Subcutaneous abdominal adipose tissue (tissue), 5 donors: ENCODE measurements around the gene NTSR1.

Source experiments
- H3K27ac ChIP-seq: one replicate; pipeline ENCODE4 v1.7.0; 2013; ENCODE audit warnings: low read depth, mild to moderate bottlenecking, inconsistent platforms, low read length, moderate library complexity
- H3K27me3 ChIP-seq, 5 donors: one replicate each; pipeline ENCODE4 v1.7.0; 2013; ENCODE audit warnings: low read length in 5 of 5, inconsistent platforms in 1 of 5; ENCODE audit not compliant: control insufficient read depth in 5 of 5, insufficient read depth in 4 of 5
- H3K36me3 ChIP-seq, 5 donors: one replicate each; pipeline ENCODE4 v1.7.0; 2013; ENCODE audit warnings: low read length in 5 of 5; ENCODE audit not compliant: control insufficient read depth in 5 of 5, insufficient read depth in 5 of 5
- H3K4me1 ChIP-seq, 5 donors: one replicate each; pipeline ENCODE4 v1.7.0; 2013; ENCODE audit warnings: low read length in 5 of 5, mild to moderate bottlenecking in 3 of 5, moderate library complexity in 1 of 5; ENCODE audit not compliant: control insufficient read depth in 5 of 5, insufficient read depth in 5 of 5
- H3K4me3 ChIP-seq, 5 donors: one replicate each; pipeline ENCODE4 v1.7.0; 2013; ENCODE audit warnings: low read length in 5 of 5, low read depth in 1 of 5
- H3K9ac ChIP-seq, 5 donors: one replicate each; pipeline ENCODE4 v1.7.0; 2013; ENCODE audit warnings: low read length in 5 of 5, mild to moderate bottlenecking in 4 of 5, moderate library complexity in 3 of 5
- H3K9me3 ChIP-seq, 5 donors: one replicate each; pipeline ENCODE4 v1.7.0; 2013; ENCODE audit warnings: low read length in 5 of 5; ENCODE audit not compliant: control insufficient read depth in 5 of 5
- donor health status: healthy.
- donor health status: healthy.
- donor health status: healthy.
- donor health status: healthy.
- donor health status: healthy.

Gene NTSR1

DNA sequence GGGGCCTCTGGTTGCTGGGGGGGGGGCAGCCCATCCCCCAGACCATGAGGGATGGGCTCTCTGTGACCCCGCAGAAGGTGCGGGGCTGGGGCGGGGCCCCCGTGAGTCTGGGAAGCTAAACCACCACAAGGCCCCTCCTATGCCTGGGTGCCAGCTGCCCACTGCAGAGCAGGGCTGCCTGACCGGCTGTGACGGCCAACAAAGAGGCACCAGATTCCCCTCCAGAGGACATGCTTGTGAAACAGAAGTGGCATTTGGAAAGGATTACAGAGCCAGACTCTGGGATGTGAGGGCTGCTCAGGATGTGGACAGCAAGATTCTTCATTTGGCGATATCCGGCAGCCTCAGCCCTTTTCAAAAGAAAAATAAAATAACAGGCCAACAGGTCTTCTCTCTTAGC, 16.5 kb upstream of the NTSR1 start:
- Histone ChIP-seq H3K27ac (no peak overlapping the region), H3K9ac (no peak overlapping the region), H3K4me3 (no peak overlapping the region), H3K27me3 (peaks cover 28 to 57% (median 38%) of the 10 kb centered on the region in 5 donors), H3K4me1 (no peaks in the 10 kb centered on the region), H3K9me3 (no peaks in the 10 kb centered on the region), H3K36me3 (no peaks in the 10 kb centered on the region)

DNA sequence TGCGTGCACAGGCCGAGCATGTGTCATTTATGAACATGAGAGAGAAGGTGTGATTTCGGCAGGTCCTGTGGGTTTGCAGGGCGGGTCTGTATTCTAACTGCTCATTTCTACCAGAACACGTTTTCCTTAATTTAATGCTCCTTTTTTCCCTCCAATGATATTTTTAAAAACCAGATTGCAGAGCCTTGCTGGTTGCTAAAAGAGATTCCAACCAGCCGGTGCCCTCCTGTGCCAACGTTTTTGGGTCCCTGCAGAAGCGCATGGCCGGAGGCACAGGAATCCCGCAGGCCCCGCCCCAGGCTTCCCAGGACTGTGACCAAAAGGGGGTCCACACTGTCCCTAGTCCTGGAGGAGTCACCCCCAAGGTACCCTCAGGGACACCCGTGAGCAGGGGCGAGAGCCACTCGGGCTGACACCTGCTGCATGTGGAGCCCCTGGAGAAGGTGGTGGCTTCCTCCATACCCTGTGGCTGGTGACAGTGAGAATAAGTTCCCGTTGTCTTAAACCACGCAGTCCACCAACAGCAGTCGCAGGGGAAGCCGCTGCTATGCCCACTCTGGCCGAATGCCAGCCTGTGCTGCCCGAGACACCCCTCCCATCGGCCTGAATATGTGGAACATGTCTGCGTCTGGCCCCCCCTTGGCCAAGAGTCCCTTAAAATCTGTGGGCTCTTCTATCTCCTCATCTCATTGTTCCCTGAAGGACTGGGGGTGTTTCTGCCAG, 15.7 kb upstream of the NTSR1 start:
- Histone ChIP-seq H3K27ac (no peak overlapping the region), H3K9ac (no peak overlapping the region), H3K4me3 (no peak overlapping the region), H3K4me1 (no peaks in the 10 kb centered on the region), H3K27me3 (peaks cover 20 to 59% (median 33%) of the 10 kb centered on the region in 5 donors), H3K9me3 (no peaks in the 10 kb centered on the region), H3K36me3 (no peaks in the 10 kb centered on the region)

DNA sequence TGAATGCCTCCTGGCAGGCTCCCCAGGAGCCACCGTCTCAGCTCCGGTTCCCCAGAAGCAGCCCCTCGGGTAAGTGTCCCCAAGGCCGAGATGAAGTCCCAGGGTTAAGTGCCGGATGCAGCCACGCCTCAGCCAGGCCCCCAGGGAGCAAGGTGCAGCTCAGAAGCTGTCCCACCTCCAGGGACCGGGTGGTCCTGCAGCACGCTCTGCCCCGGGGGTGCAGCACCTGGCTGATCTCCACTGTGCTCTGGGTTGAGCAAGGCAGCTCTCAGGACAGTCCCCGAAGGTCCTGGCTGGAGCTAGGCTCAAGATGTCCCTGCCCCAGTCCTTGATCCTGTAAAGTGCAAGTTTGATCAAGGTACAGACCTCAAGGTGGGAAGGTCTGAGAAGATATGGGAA, 15.1 kb upstream of the NTSR1 start:
- no peaks in the 10 kb centered on the region for H3K36me3 ChIP-seq
- H3K4me3 ChIP-seq = no peak overlapping the region
- H3K9ac ChIP-seq = no peak overlapping the region
- peaks cover 16 to 56% (median 31%) of the 10 kb centered on the region in 5 donors for H3K27me3 ChIP-seq
- no peak overlapping the region for H3K27ac ChIP-seq
- H3K4me1 ChIP-seq = no peaks in the 10 kb centered on the region
- no peaks in the 10 kb centered on the region for H3K9me3 ChIP-seq

DNA sequence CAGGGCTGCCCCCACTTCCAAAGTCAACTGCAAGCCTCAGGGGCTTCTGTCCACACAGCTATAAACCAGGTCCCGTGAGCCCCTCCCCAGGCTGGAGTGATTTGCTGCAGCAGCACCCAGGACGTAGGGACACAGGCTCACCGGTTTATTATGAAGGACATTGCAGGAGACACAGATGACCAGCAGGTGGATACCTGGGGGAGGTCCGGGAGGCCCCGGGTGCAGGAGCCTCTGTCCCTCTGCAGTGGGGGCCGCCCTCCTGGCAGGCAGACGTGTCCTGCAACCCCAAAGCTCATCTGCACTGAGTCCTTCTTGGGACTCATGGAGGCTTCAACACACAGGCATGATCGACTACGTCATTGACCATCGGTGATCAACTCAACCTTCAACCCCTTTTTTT, 14.5 kb upstream of the NTSR1 start:
- H3K27ac ChIP-seq = no peak overlapping the region
- no peaks in the 10 kb centered on the region for H3K9me3 ChIP-seq
- no peak overlapping the region for H3K4me3 ChIP-seq
- no peaks in the 10 kb centered on the region for H3K36me3 ChIP-seq
- H3K9ac ChIP-seq = no peak overlapping the region
- H3K27me3 ChIP-seq = peaks cover 16 to 55% (median 31%) of the 10 kb centered on the region in 5 donors
- no peaks in the 10 kb centered on the region for H3K4me1 ChIP-seq

DNA sequence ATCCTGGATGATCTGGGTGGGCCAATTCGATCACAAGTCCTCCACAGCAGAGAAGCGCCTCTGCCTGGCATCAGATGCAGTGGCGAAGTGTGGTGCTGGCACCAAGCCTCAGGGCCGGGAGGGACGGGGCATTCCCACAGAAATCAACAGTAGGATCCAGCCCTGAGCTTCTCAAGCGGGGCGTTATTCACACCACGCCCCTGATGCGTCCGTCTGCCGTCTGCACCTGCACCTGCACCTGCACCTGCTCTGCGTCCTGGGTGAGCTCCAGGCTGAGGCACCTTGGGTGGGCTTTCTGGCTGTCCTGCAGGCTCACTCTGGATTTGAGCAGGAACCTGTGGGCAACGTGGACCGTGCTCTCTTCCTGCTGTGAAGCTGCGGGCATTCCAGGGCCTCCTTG, 13.8 kb upstream of the NTSR1 start:
- no peak overlapping the region for H3K9ac ChIP-seq
- no peaks in the 10 kb centered on the region for H3K9me3 ChIP-seq
- H3K4me1 ChIP-seq = no peaks in the 10 kb centered on the region
- no peaks in the 10 kb centered on the region for H3K36me3 ChIP-seq
- no peak overlapping the region for H3K27ac ChIP-seq
- no peak overlapping the region for H3K4me3 ChIP-seq
- H3K27me3 ChIP-seq = peaks cover 8 to 57% (median 29%) of the 10 kb centered on the region in 5 donors

DNA sequence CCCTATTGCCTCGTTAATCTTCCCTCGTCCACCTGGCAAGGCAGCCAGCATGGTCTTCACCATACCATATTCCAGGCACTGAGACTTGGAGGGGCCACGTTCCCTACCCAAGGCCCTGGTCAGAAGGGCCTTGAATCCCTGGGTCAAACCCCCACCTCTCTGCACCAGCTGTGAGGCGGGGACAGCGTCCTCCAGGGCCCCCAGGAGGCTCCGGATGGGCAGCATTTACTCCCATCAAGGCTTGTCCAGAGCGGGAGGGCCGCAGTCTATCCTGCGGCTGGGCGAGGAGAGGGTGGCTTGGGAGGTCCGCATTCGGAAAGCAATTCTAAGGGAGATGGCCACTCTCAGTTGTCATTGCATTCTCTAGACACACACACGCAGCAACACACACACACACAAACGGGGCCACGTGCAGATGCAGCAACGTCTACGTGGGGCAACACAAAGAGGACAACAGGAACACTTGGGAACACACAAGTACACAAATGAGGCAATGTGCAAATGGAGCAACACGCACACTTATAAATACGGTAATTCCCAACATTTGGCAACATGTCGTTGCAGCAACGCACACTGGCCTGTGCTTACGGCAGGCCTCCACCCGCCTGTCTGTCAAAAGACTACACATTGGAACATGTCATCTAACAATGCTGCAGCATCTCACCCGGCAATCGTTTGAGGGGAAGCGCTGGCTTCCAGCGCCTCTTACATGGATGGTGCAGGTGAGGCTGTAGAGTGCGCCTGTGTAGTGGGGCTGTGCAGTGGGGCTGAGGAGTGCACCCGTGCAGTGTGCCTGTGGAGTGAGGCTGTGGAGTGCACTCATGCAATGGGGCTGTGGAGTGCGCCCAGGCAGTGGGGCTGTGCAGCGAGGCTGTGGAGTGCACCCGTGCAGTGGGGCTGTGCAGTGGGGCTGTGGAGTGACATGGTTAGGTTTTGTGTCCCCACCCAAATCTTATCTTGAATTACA, 12.9 kb upstream of the NTSR1 start:
- Histone ChIP-seq H3K36me3 (no peaks in the 10 kb centered on the region), H3K4me3 (no peak overlapping the region), H3K27me3 (peaks cover 8 to 51% (median 27%) of the 10 kb centered on the region in 5 donors), H3K27ac (no peak overlapping the region), H3K9ac (no peak overlapping the region), H3K9me3 (no peaks in the 10 kb centered on the region), H3K4me1 (no peaks in the 10 kb centered on the region)

DNA sequence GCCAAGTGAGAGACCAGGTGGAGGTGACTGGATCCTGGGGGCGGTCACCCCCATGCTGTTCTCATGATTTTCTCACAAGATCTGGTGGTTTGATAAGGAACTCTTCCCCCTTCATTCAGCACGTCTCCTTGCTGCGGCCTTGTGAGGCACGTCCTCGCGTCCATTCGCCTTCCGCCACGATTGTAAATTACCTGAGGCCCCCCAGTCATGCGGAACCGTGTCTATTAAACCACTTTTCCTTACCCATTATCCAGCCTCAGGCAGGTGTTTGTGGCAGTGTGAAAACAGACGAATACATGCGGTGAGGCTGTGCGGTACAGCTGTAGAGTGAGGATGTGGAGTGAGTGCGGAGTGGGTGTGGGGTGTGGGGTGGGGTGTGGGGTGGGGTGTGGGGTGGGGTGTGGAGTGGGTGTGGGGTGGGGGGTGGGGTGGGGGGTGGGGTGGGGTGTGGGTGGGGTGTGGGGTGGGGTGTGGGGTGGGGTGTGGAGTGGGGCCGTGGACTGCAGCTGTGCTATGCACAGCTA, 12.1 kb upstream of the NTSR1 start:
- Histone ChIP-seq H3K27me3 (peaks cover 8 to 49% (median 30%) of the 10 kb centered on the region in 5 donors), H3K9ac (no peak overlapping the region), H3K27ac (no peak overlapping the region), H3K36me3 (no peaks in the 10 kb centered on the region), H3K4me3 (no peak overlapping the region), H3K9me3 (no peaks in the 10 kb centered on the region), H3K4me1 (no peaks in the 10 kb centered on the region)

DNA sequence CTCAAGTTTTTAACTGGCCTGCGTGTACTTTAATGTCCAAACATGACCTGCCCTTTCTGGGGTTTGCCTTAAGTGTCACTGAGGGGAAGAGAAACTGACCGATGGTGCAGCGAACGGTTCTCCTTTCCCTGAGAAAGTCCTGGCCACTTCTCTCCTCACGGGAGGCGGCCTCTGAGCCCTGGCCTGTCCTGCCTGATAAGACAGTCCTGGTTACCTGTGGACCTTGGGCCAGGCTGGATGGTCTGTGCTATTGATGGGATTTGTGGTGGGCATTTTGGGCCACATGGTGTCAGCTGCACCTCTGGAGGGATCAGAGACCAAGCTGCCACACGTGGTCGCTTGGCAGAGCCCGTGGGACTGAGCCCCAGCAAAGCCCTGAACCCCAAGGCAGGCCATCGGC, 11.6 kb upstream of the NTSR1 start:
- Histone ChIP-seq H3K9me3 (no peaks in the 10 kb centered on the region), H3K27me3 (peaks cover 8 to 44% (median 30%) of the 10 kb centered on the region in 5 donors), H3K27ac (no peak overlapping the region), H3K9ac (no peak overlapping the region), H3K4me1 (no peaks in the 10 kb centered on the region), H3K4me3 (no peak overlapping the region), H3K36me3 (no peaks in the 10 kb centered on the region)

DNA sequence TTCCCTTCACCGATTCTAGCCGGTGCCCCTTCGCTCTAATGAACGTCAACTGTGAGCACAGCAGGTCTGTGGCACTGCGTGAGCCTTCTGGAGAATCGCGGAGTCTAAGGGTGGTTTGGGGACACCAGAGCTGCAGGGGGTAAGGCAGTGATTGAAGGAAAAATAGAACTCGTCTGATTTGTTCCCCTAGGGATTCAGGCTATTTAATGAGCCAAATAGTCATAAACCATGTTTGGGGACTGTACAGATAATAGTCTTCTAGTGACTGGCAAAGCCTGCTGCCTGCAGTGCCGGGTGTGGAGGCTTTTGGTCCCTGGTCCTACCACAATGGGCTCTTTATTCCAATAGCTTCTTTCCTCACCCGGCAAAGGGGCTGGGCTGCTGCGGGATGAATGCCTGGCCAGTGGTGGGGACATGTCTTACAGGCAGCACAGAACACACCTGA, 11.1 kb upstream of the NTSR1 start:
- H3K4me1 ChIP-seq = no peaks in the 10 kb centered on the region
- H3K27ac ChIP-seq = no peak overlapping the region
- no peak overlapping the region for H3K9ac ChIP-seq
- peaks cover 8 to 42% (median 31%) of the 10 kb centered on the region in 5 donors for H3K27me3 ChIP-seq
- no peak overlapping the region for H3K4me3 ChIP-seq
- H3K9me3 ChIP-seq = no peaks in the 10 kb centered on the region
- H3K36me3 ChIP-seq = no peaks in the 10 kb centered on the region

DNA sequence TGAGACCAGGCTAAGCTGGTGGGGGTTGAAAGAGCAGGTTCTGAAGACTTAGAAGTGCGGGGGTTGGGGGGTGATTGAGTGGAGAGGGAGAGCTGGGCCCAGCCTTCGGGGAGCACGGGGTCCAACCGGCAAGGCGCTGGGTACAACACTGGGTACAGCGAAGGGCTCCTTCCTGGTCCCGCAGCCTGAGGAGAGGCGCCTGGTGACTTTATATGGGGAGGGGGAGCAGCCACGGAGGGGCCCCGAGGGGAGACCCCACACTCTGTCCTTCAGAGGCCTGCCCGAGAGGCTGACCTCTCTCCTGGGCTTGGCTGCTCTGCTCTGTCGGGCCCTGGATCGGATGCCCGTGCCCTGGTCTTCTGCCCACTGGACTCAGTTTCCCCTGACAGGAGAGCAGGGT, 10.4 kb upstream of the NTSR1 start:
- Histone ChIP-seq H3K27ac (no peak overlapping the region), H3K4me1 (peaks cover 0 to 1% (median 0%) of the 10 kb centered on the region in 5 donors), H3K27me3 (peaks cover 8 to 38% (median 36%) of the 10 kb centered on the region in 5 donors), H3K9ac (no peak overlapping the region), H3K9me3 (no peaks in the 10 kb centered on the region), H3K4me3 (no peak overlapping the region), H3K36me3 (no peaks in the 10 kb centered on the region)
